ENCODE results near the gene TIGIT.
"Not testable (repeated sequence)": the region's sequence is repeated elsewhere in the genome, so short reads cannot be mapped to it uniquely, and the experiment has no call there.

TIGIT gene

GRCh38 chr3:114293838-114294535 is at the start of gene TIGIT:
TSS of gene TIGIT (plus strand) at chr3:114294028. CDS start at chr3:114294062, 34 bp downstream.
- DNase-seq, result no peak

GRCh38 chr3:114252954-114253353 is 40.9 kb upstream of the TIGIT start:
- no peak for DNase-seq

- DNase-seq, result no peak
Observed at GRCh38 chr3:114253505-114253904, 40.3 kb upstream of the TIGIT start.

- DNase-seq, result no peak
Observed at GRCh38 chr3:114259566-114259965, 34.3 kb upstream of the TIGIT start.

- no peak for DNase-seq
Observed at GRCh38 chr3:114260152-114260551, 33.7 kb upstream of the TIGIT start.

- no peak for DNase-seq
Observed at GRCh38 chr3:114270019-114270418, 23.8 kb upstream of the TIGIT start.

- no peak for DNase-seq
Observed at GRCh38 chr3:114272271-114272670, 21.6 kb upstream of the TIGIT start.

- DNase-seq, result no peak
Observed at GRCh38 chr3:114274929-114275328, 18.9 kb upstream of the TIGIT start.

GRCh38 chr3:114276856-114277255 is 17.0 kb upstream of the TIGIT start:
- DNase-seq, result not testable (repeated sequence)

- DNase-seq, result no peak
Observed at GRCh38 chr3:114284644-114285043, 9.2 kb upstream of the TIGIT start.

GRCh38 chr3:114285648-114286230 is 8.1 kb upstream of the TIGIT start:
- no peak for DNase-seq

GRCh38 chr3:114286266-114286665 is 7.6 kb upstream of the TIGIT start:
- no peak for DNase-seq

- peak; percentile 55 for DNase-seq
Observed at GRCh38 chr3:114290911-114291901, 2.6 kb upstream of the TIGIT start.

GRCh38 chr3:114294940-114295480 is 1.2 kb downstream of the TIGIT start:
- no peak for DNase-seq

GRCh38 chr3:114295946-114296345 is 2.1 kb downstream of the TIGIT start:
- DNase-seq, result no peak

- DNase-seq, result no peak
Observed at GRCh38 chr3:114299421-114299820, 5.6 kb downstream of the TIGIT start.

- no peak for DNase-seq
Observed at GRCh38 chr3:114299941-114300624, 6.3 kb downstream of the TIGIT start.

- no peak for DNase-seq
Observed at GRCh38 chr3:114307222-114307830, 13.5 kb downstream of the TIGIT start.

- DNase-seq, result no peak
Observed at GRCh38 chr3:114307832-114308231, 14.0 kb downstream of the TIGIT start.

- DNase-seq, result no peak
Observed at GRCh38 chr3:114308377-114308776, 14.5 kb downstream of the TIGIT start.

- no peak for DNase-seq
Observed at GRCh38 chr3:114308830-114309229, 15.0 kb downstream of the TIGIT start.

- no peak for DNase-seq
Observed at GRCh38 chr3:114310695-114311094, 16.9 kb downstream of the TIGIT start.

Data from NCI-H446 treated with DMSO at 0.1 percent for 48 hours (cell line).